Umbilical cord (tissue), 2 donors: ENCODE results near the gene NEK5. TPM values are rescaled to one million over a fixed set of nuclear protein-coding genes. Genes with fewer than 3 reads are reported as not detected.
A peak's percentile ranks its signal among the peaks of the same experiment; 100 is the strongest.
"Not testable (repeated sequence)": the region's sequence is repeated elsewhere in the genome, so short reads cannot be mapped to it uniquely, and the experiment has no call there.

Experiments used
- DNase-seq: peaks from one replicate; pipeline ENCODE4 v3.0.0-alpha.2; 2015; ENCODE audit warnings: low spot score
- total RNA-seq: library from RNA; depleted of rRNA; stranded (reverse); fragments of >200 nt; gene quantifications from one replicate; pipeline ENCODE4 v1.2.3, GENCODE V29; 2014; ENCODE audit warnings: low replicate concordance; ENCODE audit not compliant: insufficient read depth

Gene NEK5
- 13.2 TPM for total RNA-seq

- DNase-seq: peak; percentile 78
These were observed at the start of gene NEK5 for GRCh38 chr13:52128714-52129700. TSS of gene NEK5 (minus strand) at chr13:52129073. CDS start at chr13:52127482, 1,591 bp downstream.

GRCh38 chr13:52177276-52177675, 48.4 kb upstream of the NEK5 start:
- no peak for DNase-seq

- peak; percentile 33 for DNase-seq
These were observed 45.1 kb upstream of the NEK5 start for GRCh38 chr13:52173970-52174369.

GRCh38 chr13:52173373-52173772, 44.5 kb upstream of the NEK5 start:
- no peak for DNase-seq

- not testable (repeated sequence) for DNase-seq
These were observed 42.8 kb upstream of the NEK5 start for GRCh38 chr13:52171686-52172085.

GRCh38 chr13:52170828-52171391, 42.0 kb upstream of the NEK5 start:
- not testable (repeated sequence) for DNase-seq

- DNase-seq: no peak
These were observed 41.0 kb upstream of the NEK5 start for GRCh38 chr13:52169839-52170238.

- no peak for DNase-seq
These were observed 36.5 kb upstream of the NEK5 start for GRCh38 chr13:52165411-52165810.

- no peak for DNase-seq
These were observed 36.1 kb upstream of the NEK5 start for GRCh38 chr13:52164989-52165388.

GRCh38 chr13:52163878-52164277, 35.0 kb upstream of the NEK5 start:
- not testable (repeated sequence) for DNase-seq

GRCh38 chr13:52162279-52163101, 33.6 kb upstream of the NEK5 start:
- DNase-seq: no peak

- DNase-seq: no peak
These were observed 32.3 kb upstream of the NEK5 start for GRCh38 chr13:52161181-52161646.

- DNase-seq: no peak
These were observed 31.6 kb upstream of the NEK5 start for GRCh38 chr13:52160506-52160905.

- DNase-seq: no peak
These were observed 31.2 kb upstream of the NEK5 start for GRCh38 chr13:52160053-52160452.

GRCh38 chr13:52159159-52159982, 30.5 kb upstream of the NEK5 start, which contains the start of gene NEK3:
TSS of gene NEK3 (minus strand) at chr13:52159597. CDS start at chr13:52156191, 3,406 bp downstream.
- DNase-seq: peak; percentile 75

GRCh38 chr13:52158629-52159158, 29.8 kb upstream of the NEK5 start:
- peak; percentile 69 for DNase-seq

- peak; percentile 74 for DNase-seq
These were observed 27.9 kb upstream of the NEK5 start for GRCh38 chr13:52156724-52157261.

- DNase-seq: no peak
These were observed 26.3 kb upstream of the NEK5 start for GRCh38 chr13:52155177-52155576.

GRCh38 chr13:52147225-52147624, 18.4 kb upstream of the NEK5 start:
- no peak for DNase-seq

- no peak for DNase-seq
These were observed 12.4 kb upstream of the NEK5 start for GRCh38 chr13:52141299-52141698.
